Stimulated activated effector memory CD8-positive, alpha-beta T cell treated with anti-CD3 and anti-CD28 coated beads, Interleukin-12 subunit alpha, Interleukin-12 subunit beta, amount 100 ng/mL, for 72 hours (primary cell): Measurements from ENCODE around the gene RYR3.

Experiments used
- ATAC-seq: fragments of 150-1000 bp; cut with Tn5 transposase; 2 replicates; pipeline ENCODE4 v1.10.0; 2021
- DNase-seq, 2 donors: peaks; one replicate each; pipeline ENCODE4 v3.0.0; 2021 to 2022; ENCODE audit warnings: low spot score in 2 of 2
- H3K27ac Mint-ChIP-seq: one replicate; pipeline ENCODE4 v1.8.0; 2022; ENCODE audit warnings: mild to moderate bottlenecking, mixed read lengths
- H3K36me3 Mint-ChIP-seq: one replicate; pipeline ENCODE4 v1.8.0; 2022; ENCODE audit warnings: mild to moderate bottlenecking, mixed read lengths
- H3K4me1 Mint-ChIP-seq: one replicate; pipeline ENCODE4 v1.8.0; 2022; ENCODE audit warnings: mixed read lengths
- H3K4me3 Mint-ChIP-seq: one replicate; pipeline ENCODE4 v1.8.0; 2022; ENCODE audit warnings: mild to moderate bottlenecking, mixed read lengths
- H3K9me3 Mint-ChIP-seq: one replicate; pipeline ENCODE4 v1.8.0; 2022; ENCODE audit warnings: mixed read lengths

Gene RYR3

GRCh38 chr15:33623010-33623409 lies 312.2 kb downstream of the RYR3 start:
- no peak overlapping the region for H3K4me3 Mint-ChIP-seq
- H3K9me3 Mint-ChIP-seq = no peaks in the 10 kb centered on the region
- H3K27ac Mint-ChIP-seq = no peak overlapping the region
- no peak for DNase-seq
- H3K4me1 Mint-ChIP-seq = no peaks in the 10 kb centered on the region
- no peaks in the 10 kb centered on the region for H3K36me3 Mint-ChIP-seq
- ATAC-seq = no peak

- no peaks in the 10 kb centered on the region for H3K9me3 Mint-ChIP-seq
- ATAC-seq (no peak), DNase-seq (no peak)
- no peak overlapping the region for H3K4me3 Mint-ChIP-seq
- no peak overlapping the region for H3K27ac Mint-ChIP-seq
- H3K4me1 Mint-ChIP-seq = no peaks in the 10 kb centered on the region
- H3K36me3 Mint-ChIP-seq = no peaks in the 10 kb centered on the region
Observed at GRCh38 chr15:33624439-33624838, 313.7 kb downstream of the RYR3 start.

- no peaks in the 10 kb centered on the region for H3K4me1 Mint-ChIP-seq
- H3K36me3 Mint-ChIP-seq = no peaks in the 10 kb centered on the region
- H3K4me3 Mint-ChIP-seq = no peak overlapping the region
- no peaks in the 10 kb centered on the region for H3K9me3 Mint-ChIP-seq
- DNase-seq = no peak
- H3K27ac Mint-ChIP-seq = no peak overlapping the region
- no peak for ATAC-seq
Observed at GRCh38 chr15:33629647-33630046, 318.9 kb downstream of the RYR3 start.

- H3K36me3 Mint-ChIP-seq = no peaks in the 10 kb centered on the region
- DNase-seq = no peak
- H3K27ac Mint-ChIP-seq = no peak overlapping the region
- ATAC-seq = no peak
- no peaks in the 10 kb centered on the region for H3K4me1 Mint-ChIP-seq
- no peak overlapping the region for H3K4me3 Mint-ChIP-seq
- H3K9me3 Mint-ChIP-seq = no peaks in the 10 kb centered on the region
Observed at GRCh38 chr15:33636234-33636633, 325.5 kb downstream of the RYR3 start.

- H3K36me3 Mint-ChIP-seq = no peaks in the 10 kb centered on the region
- no peaks in the 10 kb centered on the region for H3K4me1 Mint-ChIP-seq
- no peak for DNase-seq
Observed at GRCh38 chr15:33636958-33637357, 326.2 kb downstream of the RYR3 start.

GRCh38 chr15:33638453-33638852 lies 327.7 kb downstream of the RYR3 start:
- DNase-seq = no peak
- H3K4me1 Mint-ChIP-seq = no peaks in the 10 kb centered on the region
- H3K4me3 Mint-ChIP-seq = no peak overlapping the region
- no peak overlapping the region for H3K27ac Mint-ChIP-seq
- no peaks in the 10 kb centered on the region for H3K36me3 Mint-ChIP-seq
- no peak for ATAC-seq
- H3K9me3 Mint-ChIP-seq = no peaks in the 10 kb centered on the region

More at GRCh38 chr15:33636958-33637357, 326.2 kb downstream of the RYR3 start:
- no peaks in the 10 kb centered on the region for H3K9me3 Mint-ChIP-seq
- ATAC-seq = no peak
- H3K27ac Mint-ChIP-seq = no peak overlapping the region
- no peak overlapping the region for H3K4me3 Mint-ChIP-seq

GRCh38 chr15:33639051-33639450 lies 328.3 kb downstream of the RYR3 start:
- Mint-ChIP-seq H3K27ac (no peak overlapping the region), H3K4me1 (no peaks in the 10 kb centered on the region), H3K9me3 (no peaks in the 10 kb centered on the region), H3K36me3 (no peaks in the 10 kb centered on the region), H3K4me3 (no peak overlapping the region)
- no peak for DNase-seq
- no peak for ATAC-seq

- Mint-ChIP-seq H3K27ac (no peak overlapping the region), H3K4me1 (no peaks in the 10 kb centered on the region), H3K4me3 (no peak overlapping the region), H3K9me3 (no peaks in the 10 kb centered on the region), H3K36me3 (no peaks in the 10 kb centered on the region)
- no peak for ATAC-seq
- no peak for DNase-seq
Observed at GRCh38 chr15:33639456-33639855, 328.7 kb downstream of the RYR3 start.

GRCh38 chr15:33639978-33640377 lies 329.2 kb downstream of the RYR3 start:
- DNase-seq (no peak), ATAC-seq (no peak)
- Mint-ChIP-seq H3K4me1 (no peaks in the 10 kb centered on the region), H3K27ac (no peak overlapping the region), H3K4me3 (no peak overlapping the region), H3K9me3 (no peaks in the 10 kb centered on the region), H3K36me3 (no peaks in the 10 kb centered on the region)

- no peak overlapping the region for H3K4me3 Mint-ChIP-seq
- H3K4me1 Mint-ChIP-seq = no peaks in the 10 kb centered on the region
- H3K9me3 Mint-ChIP-seq = no peaks in the 10 kb centered on the region
- no peak for ATAC-seq
- H3K27ac Mint-ChIP-seq = no peak overlapping the region
- DNase-seq = no peak
- H3K36me3 Mint-ChIP-seq = no peaks in the 10 kb centered on the region
Observed at GRCh38 chr15:33641069-33641468, 330.3 kb downstream of the RYR3 start.

GRCh38 chr15:33644304-33644703 lies 333.5 kb downstream of the RYR3 start:
- Mint-ChIP-seq H3K36me3 (no peaks in the 10 kb centered on the region), H3K4me1 (no peaks in the 10 kb centered on the region), H3K27ac (no peak overlapping the region), H3K9me3 (no peaks in the 10 kb centered on the region), H3K4me3 (no peak overlapping the region)
- ATAC-seq (peak; percentile 31), DNase-seq (no peak)

- Mint-ChIP-seq H3K4me3 (no peak overlapping the region), H3K4me1 (no peaks in the 10 kb centered on the region), H3K9me3 (no peaks in the 10 kb centered on the region), H3K27ac (no peak overlapping the region), H3K36me3 (no peaks in the 10 kb centered on the region)
- DNase-seq = no peak
- ATAC-seq = no peak
Observed at GRCh38 chr15:33646744-33647143, 336.0 kb downstream of the RYR3 start.

GRCh38 chr15:33649217-33649933 lies 338.6 kb downstream of the RYR3 start:
- H3K9me3 Mint-ChIP-seq = no peaks in the 10 kb centered on the region
- H3K36me3 Mint-ChIP-seq = no peaks in the 10 kb centered on the region
- ATAC-seq (no peak), DNase-seq (no peak)
- H3K4me1 Mint-ChIP-seq = no peaks in the 10 kb centered on the region
- no peak overlapping the region for H3K27ac Mint-ChIP-seq
- no peak overlapping the region for H3K4me3 Mint-ChIP-seq

- no peaks in the 10 kb centered on the region for H3K36me3 Mint-ChIP-seq
Observed at GRCh38 chr15:33654860-33655259, 344.1 kb downstream of the RYR3 start.

GRCh38 chr15:33655488-33655887 lies 344.7 kb downstream of the RYR3 start:
- H3K27ac Mint-ChIP-seq = no peak overlapping the region
- no peaks in the 10 kb centered on the region for H3K9me3 Mint-ChIP-seq
- no peak overlapping the region for H3K4me3 Mint-ChIP-seq
- H3K36me3 Mint-ChIP-seq = no peaks in the 10 kb centered on the region
- DNase-seq = no peak
- no peak for ATAC-seq
- no peaks in the 10 kb centered on the region for H3K4me1 Mint-ChIP-seq

More at GRCh38 chr15:33654860-33655259, 344.1 kb downstream of the RYR3 start:
- Mint-ChIP-seq H3K4me1 (no peaks in the 10 kb centered on the region), H3K9me3 (no peaks in the 10 kb centered on the region), H3K4me3 (no peak overlapping the region), H3K27ac (no peak overlapping the region)
- DNase-seq (no peak), ATAC-seq (peak; percentile 27)

- no peak for DNase-seq
- no peaks in the 10 kb centered on the region for H3K9me3 Mint-ChIP-seq
- H3K4me3 Mint-ChIP-seq = no peak overlapping the region
- no peak for ATAC-seq
- no peaks in the 10 kb centered on the region for H3K4me1 Mint-ChIP-seq
- H3K36me3 Mint-ChIP-seq = no peaks in the 10 kb centered on the region
- H3K27ac Mint-ChIP-seq = no peak overlapping the region
Observed at GRCh38 chr15:33656168-33656567, 345.4 kb downstream of the RYR3 start.

GRCh38 chr15:33660151-33660550 lies 349.4 kb downstream of the RYR3 start:
- H3K9me3 Mint-ChIP-seq = no peaks in the 10 kb centered on the region
- ATAC-seq = no peak
- H3K36me3 Mint-ChIP-seq = no peaks in the 10 kb centered on the region
- H3K27ac Mint-ChIP-seq = no peak overlapping the region
- no peak for DNase-seq
- no peak overlapping the region for H3K4me3 Mint-ChIP-seq
- no peaks in the 10 kb centered on the region for H3K4me1 Mint-ChIP-seq
